ENCODE measurements around the gene SHANK3. TPM values are rescaled to one million over a fixed set of nuclear protein-coding genes. Genes with fewer than 3 reads are reported as not detected.
A peak's percentile ranks its signal among the peaks of the same experiment; 100 is the strongest.

SHANK3 gene
- total and polyA plus RNA-seq, 9 donors = 2.6 to 23.2 (median 6.2) TPM

- WGBS, 3 donors = 85 to 89% (median 87%) methylated on average over 12 of the region's 12 CpGs
- no peaks in the 10 kb centered on the region for H3K27me3 ChIP-seq
- H3K36me3 ChIP-seq = no peaks in the 10 kb centered on the region
- no peak overlapping the region for H3K4me3 ChIP-seq
- H3K27ac ChIP-seq = no peak overlapping the region
- no peak for DNase-seq
- no peaks in the 10 kb centered on the region for H3K9me3 ChIP-seq
- H3K4me1 ChIP-seq (ENCODE audit: insufficient read depth) = peaks cover 7% of the 10 kb centered on the region
- no peak for TF ChIP-seq EP300 (IDR thresholded peaks at IDR 0.05)
- no peak for TF ChIP-seq CTCF (IDR thresholded peaks at IDR 0.05)
- TF ChIP-seq POLR2A (IDR thresholded peaks at IDR 0.05) = no peak
- intact Hi-C loops (cut with DNase I) = no loop called here
Observed at GRCh38 chr22:50626314-50626849, 46.2 kb upstream of the SHANK3 start.

- intact Hi-C loops (cut with DNase I) = no loop called here
- H3K27ac ChIP-seq = peak overlapping the region; percentile 1 to 59
Observed at GRCh38 chr22:50626850-50627641, 45.6 kb upstream of the SHANK3 start.

GRCh38 chr22:50627642-50628542 lies 44.7 kb upstream of the SHANK3 start, which contains the start of gene ARSA:
ARSA (minus strand) TSS chr22:50628152; CDS start chr22:50627779, 373 bp downstream.
- intact Hi-C loops (cut with DNase I) = no loop called here
- WGBS, 3 donors = 4 to 5% (median 5%) methylated on average over 65 to 88 of the region's 88 CpGs
- H3K4me3 ChIP-seq = peak within 1 kb of the TSS; percentile 40
- no peaks in the 10 kb centered on the region for H3K27me3 ChIP-seq
- no peaks in the 10 kb centered on the region for H3K9me3 ChIP-seq
- TF ChIP-seq EP300 (IDR thresholded peaks at IDR 0.05) = no peak
- TF ChIP-seq CTCF (IDR thresholded peaks at IDR 0.05) = peak in 2 of 3 donors; percentile 13 to 22
- peaks cover 7% of the 10 kb centered on the region for H3K4me1 ChIP-seq (ENCODE audit: insufficient read depth)
- peak; percentile 77 to 87 (median 82) for DNase-seq
- H3K36me3 ChIP-seq = no peaks in the 10 kb centered on the region
- H3K27ac ChIP-seq = peak within 1 kb of the TSS; percentile 1 to 59

More at GRCh38 chr22:50626850-50627641, 45.6 kb upstream of the SHANK3 start:
- no peak for TF ChIP-seq CTCF (IDR thresholded peaks at IDR 0.05)
- no peak for TF ChIP-seq POLR2A (IDR thresholded peaks at IDR 0.05)
- no peak for TF ChIP-seq EP300 (IDR thresholded peaks at IDR 0.05)
- H3K27me3 ChIP-seq = no peaks in the 10 kb centered on the region
- peak overlapping the region; percentile 40 for H3K4me3 ChIP-seq
- DNase-seq = peak in 3 of 5 donors; percentile 45 to 56 (median 56)
- H3K9me3 ChIP-seq = no peaks in the 10 kb centered on the region
- H3K36me3 ChIP-seq = no peaks in the 10 kb centered on the region
- peaks cover 7% of the 10 kb centered on the region for H3K4me1 ChIP-seq (ENCODE audit: insufficient read depth)
- 83 to 90% (median 83%) methylated on average over 40 to 42 of the region's 42 CpGs for WGBS, 3 donors

- no peak for TF ChIP-seq POLR2A (IDR thresholded peaks at IDR 0.05)
- no peak for TF ChIP-seq EP300 (IDR thresholded peaks at IDR 0.05)
- TF ChIP-seq CTCF (IDR thresholded peaks at IDR 0.05) = no peak
- DNase-seq = no peak
- WGBS, 3 donors = 14 to 24% (median 17%) methylated on average over 16 of the region's 16 CpGs
- Histone ChIP-seq H3K36me3 (no peaks in the 10 kb centered on the region), H3K27me3 (no peaks in the 10 kb centered on the region), H3K4me3 (peak overlapping the region; percentile 40), H3K9me3 (no peaks in the 10 kb centered on the region), H3K4me1 (ENCODE audit: insufficient read depth) (peaks cover 7% of the 10 kb centered on the region), H3K27ac (peak overlapping the region in 1 of 2 donors; percentile 36)
- intact Hi-C loops (cut with DNase I) = no loop called here
Observed at GRCh38 chr22:50628543-50629134, 44.0 kb upstream of the SHANK3 start.
